C4-2B (cell line): ENCODE measurements around the gene TSPAN32.
A peak's percentile ranks its signal among the peaks of the same experiment; 100 is the strongest.

Experiments
- H3K27ac ChIP-seq: fragments of 450-650 bp; 2 replicates; pipeline ENCODE4 v1.5.1; 2017
- CTCF ChIP-seq: fragments of 450-650 bp; conservative IDR thresholded peaks from 2 replicates; pipeline ENCODE4 v1.5.1; 2017; ENCODE audit warnings: mild to moderate bottlenecking
- ZFX ChIP-seq: fragments of 450-650 bp; IDR thresholded peaks from 2 replicates; pipeline ENCODE4 v1.6.1; 2017

TSPAN32 gene

DNA sequence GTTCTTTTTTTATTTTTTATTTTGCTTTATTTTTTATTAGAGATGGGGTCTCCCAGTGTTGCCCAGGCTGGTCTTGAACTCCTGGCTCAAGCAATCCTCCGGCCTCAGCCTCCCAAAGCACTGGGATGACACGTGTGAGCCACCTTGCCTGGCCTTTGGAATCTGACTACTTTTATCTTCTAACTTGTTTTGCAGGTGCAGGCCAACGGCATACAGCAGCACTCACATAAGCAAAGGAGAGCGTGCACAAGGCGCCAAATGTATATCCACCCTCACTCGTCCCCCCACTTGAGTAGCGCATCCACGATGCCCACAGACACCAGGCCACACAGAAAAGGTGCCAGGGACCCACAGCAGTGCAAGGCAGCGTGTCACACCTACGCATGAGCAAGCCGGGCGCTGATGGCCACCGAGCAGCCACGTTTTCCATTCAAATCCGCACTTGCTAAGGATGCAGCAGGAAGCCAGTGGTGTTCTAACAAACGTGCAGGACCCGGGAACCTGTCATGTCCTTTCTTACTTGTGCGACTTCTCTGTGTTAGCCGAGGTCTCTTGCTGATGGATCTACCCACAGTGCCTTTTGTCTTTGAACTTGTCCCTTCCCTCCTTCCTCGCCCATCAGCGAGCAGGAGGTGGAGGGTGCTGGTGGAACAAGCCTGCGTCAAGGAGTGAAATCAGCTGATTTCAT lies 37.3 kb upstream of the TSPAN32 start:
- no peak overlapping the region for H3K27ac ChIP-seq
- no peak for TF ChIP-seq CTCF
- no peak for TF ChIP-seq ZFX

GRCh38 chr11:2265396-2265795 lies 36.4 kb upstream of the TSPAN32 start:
- TF ChIP-seq CTCF (no peak), ZFX (no peak)
- no peak overlapping the region for H3K27ac ChIP-seq

DNA sequence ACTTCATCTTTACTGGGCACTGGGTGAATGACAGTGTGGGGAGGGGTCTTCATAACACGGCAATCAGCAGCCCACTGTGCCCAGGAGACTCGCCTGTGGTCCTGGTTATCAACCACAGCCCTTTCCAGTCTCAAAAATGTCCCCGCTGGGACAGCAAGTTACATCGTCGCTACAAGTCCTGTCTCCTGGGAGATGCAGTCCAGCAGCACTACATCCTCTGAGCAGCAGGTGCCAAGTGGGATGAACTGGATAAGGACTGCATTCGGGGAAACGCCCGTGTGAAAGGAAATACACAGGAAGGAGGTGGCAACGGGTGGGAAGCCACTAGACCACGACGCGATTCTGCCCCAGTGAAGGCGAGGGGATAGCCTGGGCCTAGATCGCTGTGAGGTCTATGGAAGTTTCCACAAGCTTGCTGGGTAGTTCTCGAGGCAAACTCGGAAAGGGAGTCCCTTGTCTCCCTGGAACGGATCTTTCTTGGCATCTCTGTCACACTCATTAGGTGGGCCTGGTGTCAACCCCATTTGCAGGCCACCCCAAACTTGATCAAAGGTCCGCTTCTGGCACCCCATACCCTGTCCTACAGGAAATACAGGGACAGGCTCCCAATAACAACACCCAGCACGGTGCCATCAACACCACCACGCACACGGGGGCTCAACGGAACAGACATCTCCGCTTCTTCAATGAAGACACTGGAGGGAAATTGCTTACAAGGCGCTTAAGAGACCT lies 35.8 kb upstream of the TSPAN32 start:
- H3K27ac ChIP-seq, result no peak overlapping the region
- TF ChIP-seq CTCF (no peak), ZFX (no peak)

DNA sequence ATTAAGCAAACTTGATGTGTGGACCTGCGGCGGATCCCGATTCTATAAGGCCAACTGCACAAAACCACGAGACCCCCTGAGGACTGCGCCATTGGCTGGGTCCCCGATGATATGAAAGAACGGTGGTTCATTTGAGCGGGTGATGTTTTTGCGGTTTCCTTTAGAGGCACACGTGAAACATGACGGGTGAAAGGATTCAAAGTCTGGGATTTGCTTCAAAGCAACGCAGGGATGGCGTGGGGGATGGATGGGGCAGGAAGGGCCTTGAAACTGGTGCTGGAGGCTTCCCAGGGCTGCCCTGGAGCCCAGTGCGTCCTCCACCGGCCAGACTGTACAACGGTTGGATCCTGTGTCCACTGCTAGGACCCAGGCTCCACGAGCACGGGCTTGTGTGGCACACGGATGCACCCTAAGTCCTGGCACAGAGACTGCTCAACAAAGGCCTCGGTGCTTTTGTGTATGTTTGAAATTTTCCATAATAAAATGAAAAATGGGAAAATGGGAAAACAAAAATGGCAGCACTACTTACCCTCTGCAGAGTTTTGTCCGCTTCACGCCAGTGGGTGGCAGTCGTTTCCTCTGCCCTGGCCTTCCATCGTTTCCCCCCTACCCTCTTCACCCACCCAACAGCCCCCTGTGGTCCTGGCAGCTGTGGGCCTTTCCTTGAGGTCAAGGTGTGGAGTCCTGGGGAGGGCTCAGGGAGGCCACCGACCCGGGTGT lies 35.1 kb upstream of the TSPAN32 start:
- no peak overlapping the region for H3K27ac ChIP-seq
- TF ChIP-seq CTCF (no peak), ZFX (no peak)

DNA sequence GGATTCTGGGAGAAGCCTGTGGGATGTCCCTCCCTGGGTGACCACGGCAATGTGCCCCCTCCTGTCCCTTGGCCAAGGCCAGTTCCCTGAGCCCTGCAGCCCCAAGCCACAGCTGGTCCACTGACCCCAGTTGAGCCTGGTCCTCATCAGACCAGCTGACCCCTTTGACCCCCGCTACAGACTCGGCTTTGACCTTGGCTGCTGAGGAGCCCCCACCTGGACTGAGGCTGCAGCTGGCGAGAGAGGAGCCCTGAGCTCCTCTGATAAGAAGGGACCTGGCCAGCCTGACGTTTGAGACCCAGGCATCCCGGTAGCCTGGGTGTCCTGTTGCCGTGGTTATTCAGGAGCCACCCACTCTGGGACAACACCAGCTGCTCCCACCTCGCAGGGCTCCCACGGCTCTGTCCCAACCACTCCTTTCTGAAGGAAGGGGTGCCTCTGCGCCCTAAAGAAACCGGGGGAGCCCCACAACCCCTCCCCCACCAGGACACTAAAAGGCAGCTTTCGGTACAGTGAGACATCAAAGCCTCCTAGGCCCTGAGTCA lies 34.4 kb upstream of the TSPAN32 start:
- H3K27ac ChIP-seq, result no peak overlapping the region
- TF ChIP-seq ZFX (no peak), CTCF (no peak)

DNA sequence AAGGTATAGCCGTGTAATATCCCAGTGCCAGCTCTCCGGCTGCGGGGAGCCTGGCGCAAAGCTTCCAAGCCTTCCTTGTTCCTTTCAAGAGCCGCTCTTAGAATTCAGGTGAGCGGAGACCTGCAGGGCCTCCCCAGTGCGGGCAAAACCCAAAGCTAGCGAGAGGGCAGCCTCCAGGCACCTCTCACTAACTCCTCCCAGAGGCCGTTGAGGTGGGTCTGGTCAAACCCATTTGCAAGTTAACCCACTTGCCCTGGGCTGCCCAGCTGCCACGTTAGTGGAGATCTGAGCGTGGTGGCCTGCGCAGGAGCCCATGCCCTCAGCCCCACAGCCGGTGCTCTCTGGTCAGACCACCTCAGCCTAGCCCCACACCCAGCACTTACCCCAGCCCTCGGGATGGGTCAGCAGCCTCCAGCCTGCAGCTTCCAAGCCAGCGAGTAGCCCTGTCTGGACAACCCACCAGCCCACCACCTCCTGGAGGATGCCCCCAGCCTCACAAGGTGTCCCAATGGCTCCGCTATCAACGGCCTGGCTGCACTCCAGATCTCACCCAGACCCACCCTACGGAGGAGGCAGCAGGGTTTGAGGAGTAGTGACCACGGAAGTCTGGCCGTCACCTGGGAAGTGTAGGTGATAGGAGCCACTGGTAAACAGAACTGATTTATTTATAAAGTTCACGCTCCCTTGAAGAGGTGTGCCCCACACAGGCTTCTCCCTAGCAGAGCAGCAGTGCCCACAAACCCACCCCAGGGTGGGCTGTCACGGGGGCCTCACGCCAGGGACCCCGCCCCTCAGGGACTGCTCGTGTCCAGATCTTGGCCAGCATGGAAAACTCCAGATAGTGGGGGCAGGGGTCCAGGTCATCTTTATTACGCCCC lies 33.7 kb upstream of the TSPAN32 start:
- H3K27ac ChIP-seq, result peak overlapping the region; percentile 76
- no peak for TF ChIP-seq ZFX
- no peak for TF ChIP-seq CTCF
